BJ (cell line): ENCODE results near the gene TRAP1. TPM values are rescaled to one million over a fixed set of nuclear protein-coding genes. Genes with fewer than 3 reads are reported as not detected.

Experiments used
- CTCF ChIA-PET: fragments of 350-600 bp; formaldehyde crosslinking; extraction: SDS; loops from one replicate; lab custom pipeline; 2021; ENCODE audit warnings: antibody characterized with exemption, inconsistent platforms; lab: Yijun Ruan, JAX
- POLR2A ChIA-PET: fragments of 300-600 bp; sonication (Branson Sonifier 250); formaldehyde crosslinking; extraction: SDS; loops from one replicate; lab custom pipeline; 2021; ENCODE audit warnings: antibody characterized with exemption; lab: Charles Lee
- DNase-seq: peaks from one replicate; pipeline ENCODE4 v3.0.0-alpha.2; 2011; ENCODE audit warnings: low read depth
- H3K27me3 ChIP-seq: 2 replicates; pipeline ENCODE4 v1.6.0; 2011; ENCODE audit warnings: low read length; ENCODE audit not compliant: control insufficient read depth, insufficient read depth
- H3K36me3 ChIP-seq: 2 replicates; pipeline ENCODE4 v1.5.1; 2011; ENCODE audit warnings: low read length; ENCODE audit not compliant: control insufficient read depth, insufficient read depth
- H3K4me3 ChIP-seq: 2 replicates; pipeline ENCODE4 v1.5.1; 2011; ENCODE audit warnings: low read depth, mild to moderate bottlenecking, control low read depth, low read length
- polyA plus RNA-seq: library from polyadenylated mRNA; depleted of rRNA; stranded (reverse); fragments of >200 nt; gene quantifications from 2 replicates; pipeline ENCODE4 v1.2.3, GENCODE V29; 2011
- TF ChIP-seq, protein P1 (sequence below): IDR thresholded peaks from 2 replicates; pipeline ENCODE4 v1.5.1; 2011; ENCODE audit warnings: low read depth, mild to moderate bottlenecking, control low read depth, inconsistent platforms, low read length, moderate library complexity; ENCODE audit not compliant: insufficient read depth

Gene TRAP1
- polyA plus RNA-seq, 1 experiment = 112 TPM

DNA sequence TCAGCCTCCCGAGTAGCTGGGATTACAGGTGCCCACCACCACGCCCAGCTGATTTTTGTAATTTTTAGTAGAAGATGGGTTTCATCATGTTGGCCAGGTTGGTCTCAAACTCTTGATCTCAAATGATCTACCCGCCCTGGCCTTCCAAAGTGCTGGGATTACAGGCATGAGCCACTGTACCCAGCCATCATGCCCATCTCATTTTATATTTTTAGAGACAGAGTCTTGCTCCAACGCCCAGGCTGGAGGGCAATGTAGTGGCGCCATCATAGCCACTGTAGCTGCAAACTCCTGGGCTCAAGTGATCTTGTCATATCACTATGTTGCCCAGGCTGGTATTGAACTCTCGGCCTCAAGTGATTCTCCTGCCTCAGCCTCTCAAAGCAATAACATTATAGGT, 43.2 kb upstream of the TRAP1 start:
- Histone ChIP-seq H3K27me3 (no peaks in the 10 kb centered on the region), H3K36me3 (peaks cover 14% of the 10 kb centered on the region), H3K4me3 (no peak overlapping the region)
- CTCF ChIA-PET = interaction anchor here (0.5 kb wide), 1 partner anchor 78 kb away, joined by 3 read pairs; no protein-coding TSS in a partner anchor
- no peak for DNase-seq
- POLR2A ChIA-PET = no interaction called here
- TF ChIP-seq, protein P1, sequence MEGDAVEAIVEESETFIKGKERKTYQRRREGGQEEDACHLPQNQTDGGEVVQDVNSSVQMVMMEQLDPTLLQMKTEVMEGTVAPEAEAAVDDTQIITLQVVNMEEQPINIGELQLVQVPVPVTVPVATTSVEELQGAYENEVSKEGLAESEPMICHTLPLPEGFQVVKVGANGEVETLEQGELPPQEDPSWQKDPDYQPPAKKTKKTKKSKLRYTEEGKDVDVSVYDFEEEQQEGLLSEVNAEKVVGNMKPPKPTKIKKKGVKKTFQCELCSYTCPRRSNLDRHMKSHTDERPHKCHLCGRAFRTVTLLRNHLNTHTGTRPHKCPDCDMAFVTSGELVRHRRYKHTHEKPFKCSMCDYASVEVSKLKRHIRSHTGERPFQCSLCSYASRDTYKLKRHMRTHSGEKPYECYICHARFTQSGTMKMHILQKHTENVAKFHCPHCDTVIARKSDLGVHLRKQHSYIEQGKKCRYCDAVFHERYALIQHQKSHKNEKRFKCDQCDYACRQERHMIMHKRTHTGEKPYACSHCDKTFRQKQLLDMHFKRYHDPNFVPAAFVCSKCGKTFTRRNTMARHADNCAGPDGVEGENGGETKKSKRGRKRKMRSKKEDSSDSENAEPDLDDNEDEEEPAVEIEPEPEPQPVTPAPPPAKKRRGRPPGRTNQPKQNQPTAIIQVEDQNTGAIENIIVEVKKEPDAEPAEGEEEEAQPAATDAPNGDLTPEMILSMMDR = no peak

DNA sequence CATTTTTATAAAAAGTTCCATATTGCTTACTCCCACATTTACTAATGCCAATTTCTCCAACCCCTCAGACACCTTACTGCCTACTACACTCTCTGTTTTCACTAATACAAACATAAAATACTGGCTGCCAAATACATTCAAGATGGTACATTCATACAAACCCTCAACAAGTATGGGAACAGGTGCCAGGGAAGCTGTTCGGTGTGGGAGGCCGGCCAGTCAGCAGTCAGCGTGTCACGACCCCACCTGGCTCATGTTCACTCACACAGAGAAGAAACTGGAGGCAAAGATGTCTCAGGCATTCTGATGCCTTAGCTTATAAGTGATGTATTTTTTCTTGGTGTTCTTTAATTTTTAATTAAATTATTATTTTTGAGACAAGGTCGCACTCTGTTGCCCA, 42.4 kb upstream of the TRAP1 start:
- TF ChIP-seq, protein P1 = no peak
- no peak overlapping the region for H3K4me3 ChIP-seq
- ChIA-PET CTCF (interaction anchor here (0.5 to 0.6 kb wide), 2 partner anchors 77 to 242 kb away, joined by 3 read pairs; no protein-coding TSS in a partner anchor), POLR2A (interaction anchor here (0.5 kb wide), 1 partner anchor 90 kb away, joined by 6 read pairs; no protein-coding TSS in a partner anchor)
- H3K27me3 ChIP-seq = no peaks in the 10 kb centered on the region
- no peak for DNase-seq
- peaks cover 14% of the 10 kb centered on the region for H3K36me3 ChIP-seq

DNA sequence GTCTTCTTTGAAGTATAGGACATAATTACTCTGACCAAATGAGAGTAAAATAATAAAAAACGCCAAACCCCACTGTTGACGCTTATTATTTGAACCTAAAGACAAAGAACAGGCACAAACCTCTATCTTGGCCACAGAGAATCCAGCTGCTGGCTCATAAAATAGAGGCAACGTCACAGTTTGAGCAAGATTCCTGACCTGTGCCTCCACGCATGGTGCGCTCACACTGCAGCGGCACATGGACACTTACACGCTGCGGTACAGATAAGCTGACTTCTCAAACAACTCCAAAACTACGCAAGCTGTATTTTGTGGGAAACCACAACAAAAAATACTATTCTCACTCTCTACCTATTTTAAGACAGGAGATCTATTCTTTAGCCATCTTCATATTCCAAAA, 38.8 kb upstream of the TRAP1 start:
- no peaks in the 10 kb centered on the region for H3K27me3 ChIP-seq
- TF ChIP-seq, protein P1 = no peak
- no peak overlapping the region for H3K4me3 ChIP-seq
- no peak for DNase-seq
- ChIA-PET POLR2A (no interaction called here), CTCF (no interaction called here)
- peaks cover 11% of the 10 kb centered on the region for H3K36me3 ChIP-seq

DNA sequence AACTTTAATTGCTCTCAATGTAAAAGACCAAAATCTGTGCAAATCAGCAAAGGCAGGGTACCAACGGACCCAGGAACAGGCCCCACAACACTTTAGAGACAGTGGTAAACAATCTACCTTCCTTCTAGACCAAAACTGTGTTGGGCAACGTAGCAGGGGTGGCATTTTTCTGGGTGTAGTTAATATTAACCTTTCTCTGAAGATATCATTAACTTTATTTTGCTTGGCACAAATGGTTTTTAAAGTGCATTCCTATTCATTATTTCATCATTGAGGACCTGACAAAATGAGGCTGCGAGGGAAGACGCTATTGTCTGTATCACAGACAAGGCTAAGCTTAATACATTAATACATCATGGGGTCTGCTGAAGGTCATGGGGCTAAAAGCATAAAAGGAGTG, 37.9 kb upstream of the TRAP1 start:
- TF ChIP-seq, protein P1 = no peak
- ChIA-PET POLR2A (no interaction called here), CTCF (no interaction called here)
- DNase-seq = no peak
- H3K36me3 ChIP-seq = peaks cover 9% of the 10 kb centered on the region
- no peaks in the 10 kb centered on the region for H3K27me3 ChIP-seq
- no peak overlapping the region for H3K4me3 ChIP-seq

DNA sequence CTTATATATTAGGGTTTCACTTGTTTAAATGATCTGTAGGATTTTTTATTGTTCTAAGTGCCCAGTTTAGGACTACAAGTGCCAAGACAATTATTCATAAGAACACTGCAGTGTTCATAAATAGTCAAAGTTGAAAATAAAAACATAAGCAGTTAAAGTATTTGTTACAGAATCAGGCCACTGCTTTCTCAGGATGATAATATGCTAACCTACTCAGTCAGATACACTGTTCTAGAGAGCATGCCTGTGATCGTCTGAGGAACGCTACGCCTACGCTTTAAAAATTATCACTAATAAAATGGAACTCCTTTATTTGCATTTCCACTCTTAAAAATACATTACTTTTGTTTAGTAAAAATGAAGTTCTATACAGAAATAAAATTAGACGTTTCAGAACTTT, 37.4 kb upstream of the TRAP1 start:
- H3K4me3 ChIP-seq = no peak overlapping the region
- no peak for DNase-seq
- TF ChIP-seq, protein P1 = no peak
- CTCF ChIA-PET = interaction anchor here (1.2 kb wide), 1 partner anchor 124 kb away, joined by 3 read pairs; no protein-coding TSS in a partner anchor
- no peaks in the 10 kb centered on the region for H3K27me3 ChIP-seq
- peaks cover 9% of the 10 kb centered on the region for H3K36me3 ChIP-seq
- POLR2A ChIA-PET = no interaction called here
